Neural progenitor cell (in vitro differentiated cells): ENCODE data around the gene PDLIM5.

ENCODE experiments used
- EZH2 ChIP-seq: fragments of 200-600 bp; sonication (generic); IDR thresholded peaks from 2 replicates; pipeline ENCODE4 v1.6.1; 2017; ENCODE audit warnings: antibody characterized with exemption, mild to moderate bottlenecking, moderate library complexity
- EZH2phosphoT487 ChIP-seq: fragments of 200-600 bp; sonication (generic); IDR thresholded peaks from 2 replicates; pipeline ENCODE4 v1.6.1; 2017; ENCODE audit warnings: antibody characterized with exemption
- TF ChIP-seq, protein P1 (sequence below): fragments of 200-600 bp; sonication (generic); IDR thresholded peaks from 2 replicates; pipeline ENCODE4 v1.5.1; 2017; ENCODE audit warnings: antibody characterized with exemption, mild to moderate bottlenecking

DNA sequence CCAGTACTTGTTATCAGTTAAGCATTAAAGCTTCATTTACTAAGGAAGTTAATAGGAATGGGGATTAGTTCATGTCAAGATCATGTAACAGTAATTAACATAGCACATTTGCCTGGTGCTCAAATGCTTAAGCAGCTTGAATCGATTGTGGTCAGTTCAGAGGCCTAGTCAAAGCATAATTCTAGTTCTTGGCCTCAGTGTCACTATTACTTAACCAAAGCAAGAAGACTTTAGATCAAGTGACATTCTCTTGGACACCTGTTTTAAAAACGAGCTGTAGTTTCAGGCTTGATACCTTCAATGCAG lies 190.8 kb downstream of the PDLIM5 start:
- no peak for TF ChIP-seq EZH2phosphoT487
- TF ChIP-seq, protein P1, sequence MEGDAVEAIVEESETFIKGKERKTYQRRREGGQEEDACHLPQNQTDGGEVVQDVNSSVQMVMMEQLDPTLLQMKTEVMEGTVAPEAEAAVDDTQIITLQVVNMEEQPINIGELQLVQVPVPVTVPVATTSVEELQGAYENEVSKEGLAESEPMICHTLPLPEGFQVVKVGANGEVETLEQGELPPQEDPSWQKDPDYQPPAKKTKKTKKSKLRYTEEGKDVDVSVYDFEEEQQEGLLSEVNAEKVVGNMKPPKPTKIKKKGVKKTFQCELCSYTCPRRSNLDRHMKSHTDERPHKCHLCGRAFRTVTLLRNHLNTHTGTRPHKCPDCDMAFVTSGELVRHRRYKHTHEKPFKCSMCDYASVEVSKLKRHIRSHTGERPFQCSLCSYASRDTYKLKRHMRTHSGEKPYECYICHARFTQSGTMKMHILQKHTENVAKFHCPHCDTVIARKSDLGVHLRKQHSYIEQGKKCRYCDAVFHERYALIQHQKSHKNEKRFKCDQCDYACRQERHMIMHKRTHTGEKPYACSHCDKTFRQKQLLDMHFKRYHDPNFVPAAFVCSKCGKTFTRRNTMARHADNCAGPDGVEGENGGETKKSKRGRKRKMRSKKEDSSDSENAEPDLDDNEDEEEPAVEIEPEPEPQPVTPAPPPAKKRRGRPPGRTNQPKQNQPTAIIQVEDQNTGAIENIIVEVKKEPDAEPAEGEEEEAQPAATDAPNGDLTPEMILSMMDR = no peak
- TF ChIP-seq EZH2 = no peak
